OCI-LY3 (cell line): ENCODE data around the gene TJP3.

Experiments used
- EZH2phosphoT487 ChIP-seq: fragments of 200-600 bp; shearing (Covaris generic); IDR thresholded peaks from 2 replicates; pipeline ENCODE4 v1.6.1; 2018; ENCODE audit warnings: antibody characterized with exemption, mixed run types, low read depth
- TF ChIP-seq, protein P1 (sequence below): fragments of 200-600, 300-600 bp; sonication (generic); IDR thresholded peaks from 2 replicates; pipeline ENCODE4 v1.5.1; 2014; ENCODE audit warnings: antibody characterized with exemption, low read length, low read depth

DNA sequence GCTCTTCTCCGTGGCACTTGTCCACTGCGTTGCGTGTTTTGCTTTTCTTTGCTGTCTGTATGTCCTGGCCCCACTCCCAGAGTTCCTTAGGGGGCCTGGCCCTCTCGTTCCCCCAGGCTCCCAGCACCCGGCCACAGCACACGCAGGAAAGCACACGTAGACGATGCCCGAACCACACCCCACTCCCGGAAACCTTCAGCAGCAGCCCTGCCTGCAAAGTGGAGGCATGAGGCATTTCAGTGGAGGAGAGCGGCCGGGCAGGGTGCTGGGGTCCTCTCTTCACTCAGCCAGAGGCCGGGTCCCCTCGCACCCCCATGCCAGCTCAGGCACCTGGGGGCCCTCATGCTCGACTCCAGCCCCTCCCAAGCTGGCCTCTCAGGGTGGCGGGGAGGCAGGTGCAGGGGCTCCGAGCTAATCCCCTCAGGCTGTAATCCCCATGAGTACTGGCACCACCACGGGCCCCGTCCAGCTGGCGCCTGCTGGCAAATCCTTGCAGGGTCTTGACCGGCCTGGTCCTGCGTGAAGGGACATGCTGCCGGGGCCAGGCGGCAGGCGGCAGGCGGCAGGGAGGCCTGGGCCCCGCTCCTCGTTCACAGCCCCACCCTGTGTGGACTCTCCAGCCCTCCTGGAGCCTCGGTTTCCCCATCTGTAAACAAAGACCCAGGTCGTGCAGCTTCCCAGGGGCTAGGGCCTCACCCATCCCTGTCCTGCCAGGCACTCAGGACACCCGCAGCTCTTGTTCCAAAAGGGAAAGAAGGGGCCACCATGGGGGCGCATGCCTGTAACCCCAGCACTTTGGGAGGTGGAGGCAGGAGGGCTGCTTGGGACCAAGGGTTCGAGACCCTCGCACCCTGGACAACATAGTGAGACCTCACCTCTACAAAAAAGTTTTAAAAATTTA, 14.9 kb upstream of the TJP3 start:
- TF ChIP-seq EZH2phosphoT487: no peak
- TF ChIP-seq, protein P1, sequence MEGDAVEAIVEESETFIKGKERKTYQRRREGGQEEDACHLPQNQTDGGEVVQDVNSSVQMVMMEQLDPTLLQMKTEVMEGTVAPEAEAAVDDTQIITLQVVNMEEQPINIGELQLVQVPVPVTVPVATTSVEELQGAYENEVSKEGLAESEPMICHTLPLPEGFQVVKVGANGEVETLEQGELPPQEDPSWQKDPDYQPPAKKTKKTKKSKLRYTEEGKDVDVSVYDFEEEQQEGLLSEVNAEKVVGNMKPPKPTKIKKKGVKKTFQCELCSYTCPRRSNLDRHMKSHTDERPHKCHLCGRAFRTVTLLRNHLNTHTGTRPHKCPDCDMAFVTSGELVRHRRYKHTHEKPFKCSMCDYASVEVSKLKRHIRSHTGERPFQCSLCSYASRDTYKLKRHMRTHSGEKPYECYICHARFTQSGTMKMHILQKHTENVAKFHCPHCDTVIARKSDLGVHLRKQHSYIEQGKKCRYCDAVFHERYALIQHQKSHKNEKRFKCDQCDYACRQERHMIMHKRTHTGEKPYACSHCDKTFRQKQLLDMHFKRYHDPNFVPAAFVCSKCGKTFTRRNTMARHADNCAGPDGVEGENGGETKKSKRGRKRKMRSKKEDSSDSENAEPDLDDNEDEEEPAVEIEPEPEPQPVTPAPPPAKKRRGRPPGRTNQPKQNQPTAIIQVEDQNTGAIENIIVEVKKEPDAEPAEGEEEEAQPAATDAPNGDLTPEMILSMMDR: no peak
